GM18526 (cell line): ENCODE results near the gene LTBP2.

Source experiments
- POLR2A ChIP-seq: IDR thresholded peaks from 3 replicates; pipeline ENCODE4 v1.6.1; 2011; ENCODE audit not compliant: insufficient read length; ENCODE audit errors: extremely low read depth

LTBP2 gene

DNA sequence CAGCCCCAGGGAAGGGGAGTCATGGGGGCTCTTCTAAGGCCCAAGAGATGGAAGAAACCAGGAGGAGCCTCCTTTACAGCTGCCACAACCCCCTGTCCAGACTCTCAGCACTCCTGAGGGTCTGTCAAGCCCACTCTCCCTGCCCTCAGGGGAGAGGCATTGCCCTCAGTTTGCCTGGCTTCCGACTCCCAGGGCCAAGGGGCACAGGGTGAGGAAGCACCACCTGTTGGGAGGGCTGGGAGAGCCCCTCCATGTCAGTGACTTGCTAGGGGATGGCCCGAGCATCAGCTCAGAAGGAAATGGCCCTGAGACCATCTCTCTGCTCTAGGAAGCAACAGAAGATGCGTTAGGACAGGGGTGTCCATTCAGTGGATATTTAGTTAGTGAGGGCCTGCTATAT, 36.1 kb downstream of the LTBP2 start:
- no peak for TF ChIP-seq POLR2A

DNA sequence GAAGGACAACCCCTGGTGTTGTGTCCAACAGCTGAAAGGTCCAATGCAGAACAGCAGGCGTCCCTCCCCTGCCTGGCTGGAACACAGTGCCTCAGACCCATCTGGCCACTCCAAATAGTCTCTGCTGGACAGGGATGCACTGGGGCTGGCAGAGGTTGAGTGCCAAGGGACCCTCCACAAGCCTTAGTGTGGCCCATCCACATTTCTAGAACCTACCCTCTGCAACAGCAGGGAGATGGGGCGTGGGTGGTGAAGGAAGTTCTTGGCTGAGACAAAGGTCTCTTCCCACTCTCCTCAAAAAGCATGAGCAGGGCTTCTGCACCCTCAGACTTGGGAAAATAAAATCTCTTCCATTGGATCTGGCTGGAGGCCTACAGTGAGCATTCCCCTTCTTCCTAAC, 36.5 kb downstream of the LTBP2 start:
- no peak for TF ChIP-seq POLR2A

DNA sequence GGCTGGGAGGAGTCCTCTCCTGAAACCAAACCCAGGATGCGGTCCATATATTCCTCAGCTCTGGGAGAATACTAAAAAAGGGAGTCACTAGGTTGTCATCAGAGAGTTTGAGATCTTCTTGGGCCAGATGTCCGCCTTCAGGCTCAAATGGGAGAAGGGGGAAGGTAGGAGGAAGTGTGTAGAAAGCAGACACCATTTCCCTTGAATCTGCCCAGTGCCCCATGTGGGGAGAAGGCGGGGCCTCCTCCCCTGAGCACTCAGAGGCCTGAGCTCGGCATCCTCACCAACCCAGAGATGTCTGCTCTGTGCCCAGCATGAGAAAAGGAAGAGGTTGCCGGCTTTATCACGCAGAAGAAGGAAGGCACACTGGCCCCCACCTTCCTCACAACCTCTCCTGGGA, 37.3 kb downstream of the LTBP2 start:
- no peak for TF ChIP-seq POLR2A

DNA sequence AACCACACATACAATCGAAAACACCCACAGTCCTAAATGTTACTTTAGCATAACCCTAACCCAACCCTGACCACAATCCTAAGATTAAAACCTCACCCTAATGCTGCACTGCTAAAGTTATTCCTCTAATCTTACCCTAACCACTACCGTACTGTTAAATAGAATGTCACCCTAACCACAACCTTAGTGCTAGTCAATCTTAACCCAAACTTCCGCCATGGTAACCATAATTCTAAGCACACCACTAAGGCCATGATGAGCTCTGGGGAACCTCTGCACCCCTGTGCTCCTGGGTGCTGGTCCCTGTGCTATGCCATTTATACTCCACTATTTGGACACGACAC, 38.0 kb downstream of the LTBP2 start:
- no peak for TF ChIP-seq POLR2A

DNA sequence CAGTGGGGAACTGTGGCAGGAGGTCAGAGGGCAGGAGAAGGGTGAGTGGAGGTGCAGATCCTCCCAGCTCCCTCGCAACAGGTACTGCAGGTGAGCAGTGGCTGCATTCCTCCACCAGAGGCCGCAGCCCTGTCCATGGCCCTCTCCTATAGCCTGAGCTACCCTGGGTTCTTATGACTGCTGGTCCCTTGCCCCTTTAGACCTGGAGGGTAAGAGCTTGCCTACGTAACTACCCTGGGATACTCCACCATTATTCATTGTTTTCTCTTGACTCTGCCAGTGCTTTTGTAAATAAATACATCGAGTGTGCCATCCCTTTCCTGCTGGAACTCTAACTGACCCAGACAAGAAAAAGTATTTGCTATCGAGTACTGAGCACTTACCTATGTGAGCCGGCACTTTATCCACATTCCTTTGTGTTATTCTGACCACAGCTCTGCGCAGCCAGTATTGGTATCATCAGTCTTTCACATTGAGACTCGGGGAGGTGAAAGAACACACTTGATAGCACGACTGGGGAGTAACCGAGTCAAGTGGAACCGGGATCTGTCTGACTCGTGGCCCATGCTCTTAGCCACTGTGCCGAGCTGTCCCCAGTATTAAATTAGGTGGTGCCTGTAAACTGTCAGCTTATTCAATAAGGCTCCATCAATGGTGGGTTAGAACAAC, 38.5 kb downstream of the LTBP2 start:
- TF ChIP-seq POLR2A = no peak

DNA sequence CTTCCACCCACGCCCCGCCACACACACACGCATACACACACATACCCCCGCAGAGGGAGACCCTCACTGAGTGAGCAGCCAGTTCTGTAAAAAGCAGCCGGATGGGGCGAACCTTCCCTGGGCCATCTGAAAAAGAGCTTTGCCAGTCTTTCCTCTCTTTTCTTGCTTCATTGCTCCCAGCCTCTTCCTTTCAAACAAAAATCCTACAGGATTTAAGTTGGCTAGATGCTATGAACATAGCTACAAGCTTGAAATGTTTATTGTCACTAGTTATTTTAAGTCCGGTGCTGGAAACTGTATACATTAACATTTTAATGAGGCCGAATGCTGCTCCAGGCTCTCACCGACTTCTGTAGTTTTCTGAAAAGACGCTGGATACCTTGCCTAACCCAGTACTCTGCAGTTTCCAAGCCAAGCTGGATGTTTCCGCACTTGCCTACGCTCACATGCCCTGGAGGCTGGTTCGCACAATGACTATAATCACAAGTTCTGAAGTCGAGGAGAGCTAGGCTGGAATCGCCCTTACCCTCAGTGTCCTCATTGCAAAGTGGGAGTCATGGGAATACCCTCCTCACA, 39.2 kb downstream of the LTBP2 start:
- TF ChIP-seq POLR2A = no peak

DNA sequence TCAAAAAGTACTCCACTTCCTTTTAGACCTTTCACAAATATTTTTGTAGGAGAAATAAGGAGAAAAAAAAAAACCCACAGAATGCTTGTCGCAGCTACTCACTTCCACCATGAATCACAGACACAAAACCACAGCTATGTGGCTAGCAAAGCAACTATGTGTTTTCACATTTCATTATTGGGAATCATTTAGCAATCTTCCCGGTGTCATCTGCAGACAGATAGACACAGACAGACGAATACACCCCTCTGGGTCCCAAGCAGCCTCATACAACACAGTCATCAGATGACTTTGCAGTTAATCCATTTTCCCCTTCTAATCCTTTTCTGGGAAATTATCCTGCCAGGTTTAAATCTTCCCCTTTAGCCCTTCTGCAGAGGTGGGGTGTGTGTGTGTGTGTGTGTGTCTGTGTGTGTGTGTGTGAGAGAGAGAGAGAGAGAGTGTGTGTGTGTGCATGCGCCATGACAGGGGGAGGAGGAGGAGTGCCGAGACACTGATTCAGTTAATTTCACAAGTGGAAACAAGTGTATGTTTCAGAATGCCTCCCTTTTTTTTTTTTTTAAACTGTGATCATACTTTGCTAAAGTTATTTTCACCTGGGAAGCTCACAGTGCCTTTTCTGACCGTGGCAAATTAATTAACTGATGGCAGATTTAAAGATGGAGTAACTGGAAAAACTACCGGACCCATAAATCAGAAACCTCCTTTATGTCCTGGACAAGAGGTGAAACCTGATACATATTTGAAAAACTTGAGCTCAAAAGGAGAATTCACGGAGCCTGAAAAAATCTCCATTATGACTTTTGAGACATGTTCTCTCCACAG, 39.9 kb downstream of the LTBP2 start:
- no peak for TF ChIP-seq POLR2A

DNA sequence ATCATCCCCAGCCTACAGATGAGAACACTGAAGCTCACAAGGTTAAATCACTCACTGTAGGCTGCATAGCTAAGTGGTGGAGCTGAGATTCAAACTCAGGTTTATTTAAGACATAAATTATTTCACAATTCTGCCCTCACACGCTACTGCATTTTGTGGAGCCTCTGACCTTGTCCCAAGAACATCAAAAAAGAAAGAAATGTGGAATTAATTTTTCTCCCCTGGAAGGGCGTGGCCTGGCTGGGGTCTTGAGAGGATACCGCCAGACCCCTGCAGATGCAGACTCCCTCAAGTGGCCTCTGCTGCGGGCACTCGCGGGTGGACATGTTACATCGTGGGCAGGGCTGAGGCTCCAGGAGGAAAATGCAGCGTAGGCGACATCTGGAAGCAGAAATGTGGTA, 40.6 kb downstream of the LTBP2 start:
- no peak for TF ChIP-seq POLR2A

DNA sequence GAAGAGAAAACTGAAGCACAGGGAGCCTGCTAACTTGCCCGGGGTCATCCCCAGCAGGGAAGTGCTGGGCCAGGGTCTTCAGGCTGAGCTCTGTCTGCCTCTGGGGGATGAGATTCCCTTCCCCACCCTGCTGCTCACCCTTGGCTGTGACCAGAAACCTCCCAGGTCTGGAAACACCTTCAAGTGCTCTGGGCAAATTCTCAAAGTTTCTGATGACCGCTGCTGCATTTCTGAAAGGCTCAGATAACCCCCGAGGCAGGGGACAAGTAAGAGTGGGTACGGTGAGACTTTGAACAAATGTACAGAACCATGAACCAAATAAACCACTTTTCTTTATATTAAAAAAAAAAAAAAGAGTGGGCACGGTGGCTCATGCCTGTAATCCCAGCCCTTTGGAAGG, 41.3 kb downstream of the LTBP2 start:
- no peak for TF ChIP-seq POLR2A

DNA sequence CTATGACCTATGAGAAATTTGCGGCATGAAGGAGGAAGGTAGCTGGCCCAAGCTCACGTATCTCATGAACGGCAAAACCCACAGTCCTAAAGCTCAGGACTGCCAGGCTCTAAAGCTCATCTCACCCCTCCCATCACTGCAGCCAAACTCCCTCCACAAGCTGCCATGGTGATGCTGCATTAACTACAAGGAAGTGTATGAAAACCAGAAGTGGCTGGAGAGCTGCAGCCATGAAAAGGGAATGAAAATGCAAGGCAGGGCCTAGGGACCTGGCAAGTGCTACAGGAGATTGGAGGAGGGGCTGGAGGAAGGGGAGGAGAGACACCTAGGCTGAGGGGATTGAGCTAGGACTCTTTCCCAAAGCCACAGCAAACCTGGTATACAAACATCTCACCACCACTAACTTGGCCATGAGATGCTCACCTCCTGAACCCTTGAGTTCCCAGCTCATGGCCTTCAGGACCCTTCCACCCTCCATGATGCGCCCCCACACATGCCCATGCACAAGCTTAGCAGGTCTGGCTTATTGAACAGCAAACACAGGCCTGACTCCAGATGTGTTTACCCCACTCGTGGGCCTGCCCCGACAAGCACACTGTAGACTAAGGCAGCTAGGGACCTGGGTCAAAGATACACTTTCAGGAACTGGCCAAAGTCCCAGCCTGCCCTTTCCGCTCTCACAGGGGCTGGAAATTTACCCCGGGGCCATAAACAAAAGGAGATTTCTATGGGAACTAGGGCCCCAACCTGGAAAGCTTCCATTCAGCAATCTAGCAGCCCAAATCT, 42.0 kb downstream of the LTBP2 start:
- TF ChIP-seq POLR2A = no peak

DNA sequence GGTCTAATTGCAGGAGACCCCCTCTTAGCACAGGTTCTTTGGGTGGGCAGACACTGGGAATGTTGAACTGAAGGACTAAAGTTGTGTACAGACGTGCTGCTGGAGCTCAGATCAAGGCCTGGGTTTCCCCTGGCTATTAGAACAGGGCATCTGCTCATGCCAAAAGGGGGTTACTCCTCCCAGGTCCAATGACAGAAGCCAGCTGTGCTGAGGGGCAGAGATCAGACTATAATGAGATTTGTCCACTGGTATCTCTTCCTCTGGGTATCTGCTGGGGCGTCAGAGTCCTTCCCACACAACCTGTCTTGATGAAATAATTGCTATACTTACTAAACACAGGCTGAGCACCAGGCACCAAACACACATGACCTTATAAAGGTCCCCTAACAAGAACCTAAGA, 42.6 kb downstream of the LTBP2 start:
- TF ChIP-seq POLR2A = no peak

DNA sequence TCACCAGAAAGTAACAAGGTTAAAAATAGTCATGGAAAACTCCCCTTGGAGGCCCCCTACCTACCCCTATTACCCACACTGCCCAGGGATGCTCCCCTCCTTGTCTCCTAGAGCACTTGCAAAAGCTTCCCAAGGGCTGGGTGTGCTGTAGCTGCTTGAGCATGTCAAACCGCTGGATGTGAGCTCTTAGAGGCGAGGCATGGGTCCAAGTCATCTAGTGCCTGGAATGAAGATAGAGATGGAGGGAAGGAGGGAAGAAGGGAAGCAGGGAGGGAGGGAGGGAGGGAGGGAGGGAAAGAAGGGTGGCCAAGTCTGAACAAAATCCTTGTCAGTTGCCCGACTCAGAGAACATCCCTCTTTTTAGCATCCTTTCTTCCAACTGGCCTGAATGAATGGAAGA, 43.1 kb downstream of the LTBP2 start:
- no peak for TF ChIP-seq POLR2A

DNA sequence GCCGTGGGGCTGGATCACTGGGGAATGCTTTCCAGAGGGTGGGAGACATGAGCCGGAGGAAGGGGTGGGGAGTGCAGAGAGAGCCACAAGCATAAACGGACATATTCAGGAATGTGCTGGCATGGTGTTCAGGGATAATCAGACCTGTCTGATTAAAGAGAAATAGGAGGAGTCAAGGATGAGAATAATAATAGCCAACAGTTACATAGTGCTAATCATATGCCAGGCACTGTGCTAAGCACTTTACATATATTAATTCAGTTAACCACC, 43.7 kb downstream of the LTBP2 start:
- no peak for TF ChIP-seq POLR2A

DNA sequence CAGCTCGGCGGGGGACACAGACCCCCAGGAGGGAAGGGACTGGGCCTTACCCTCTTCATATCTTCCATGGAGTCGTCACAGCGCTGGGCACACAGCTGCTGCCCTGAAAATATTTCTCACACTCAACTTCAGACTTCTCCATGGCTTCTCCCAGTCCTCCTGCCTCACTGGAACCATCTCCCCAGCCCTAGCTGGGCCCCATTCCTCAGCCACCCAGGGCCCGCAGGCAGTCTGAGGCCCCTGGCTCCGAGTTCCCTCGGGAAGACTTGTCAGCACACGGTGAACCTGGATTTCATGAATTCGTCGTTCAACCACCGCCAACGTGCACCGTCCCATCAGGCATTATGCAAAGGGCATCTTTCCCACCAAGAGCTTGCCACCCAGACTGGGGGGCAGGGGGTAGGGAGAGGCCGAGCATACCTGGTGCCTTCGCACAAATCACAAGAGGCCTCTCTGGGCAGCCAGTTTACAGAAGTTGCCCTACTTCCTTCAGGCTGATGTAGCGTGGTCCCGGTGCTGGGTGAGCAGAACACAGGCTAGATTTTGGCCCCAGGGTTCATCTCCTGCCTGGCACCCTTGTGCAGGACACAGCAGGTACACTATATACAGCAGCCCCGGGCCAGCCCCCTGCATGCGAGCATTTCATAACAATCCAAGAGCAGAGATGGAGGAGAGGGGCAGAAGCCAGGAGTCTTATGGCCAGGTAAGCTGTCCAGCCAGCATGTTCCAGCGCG, 44.2 kb downstream of the LTBP2 start:
- TF ChIP-seq POLR2A = no peak

DNA sequence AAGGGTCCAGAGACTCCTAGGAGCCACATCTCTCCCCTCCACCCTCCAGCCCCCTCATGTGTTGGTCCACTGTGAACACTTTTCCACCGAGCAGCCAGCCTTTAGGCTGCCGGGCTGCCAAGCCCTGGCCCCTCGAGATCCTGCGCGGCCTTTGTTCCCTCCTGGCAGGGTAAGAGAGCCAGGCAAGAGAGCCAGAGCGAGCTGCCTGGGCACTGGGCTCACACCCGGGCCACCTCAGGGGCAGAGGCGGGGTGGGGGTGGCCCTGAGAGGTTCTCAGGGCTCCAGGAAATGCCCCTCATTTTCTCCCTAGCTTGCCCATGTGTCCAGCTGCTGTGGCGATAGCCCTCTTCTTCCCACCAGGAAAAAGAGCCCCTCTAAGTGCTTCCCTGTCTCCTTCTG, 44.8 kb downstream of the LTBP2 start:
- no peak for TF ChIP-seq POLR2A
